Hepatocyte (in vitro differentiated cells): ENCODE data around the gene WDR26.
"Not testable (repeated sequence)": the region's sequence is repeated elsewhere in the genome, so short reads cannot be mapped to it uniquely, and the experiment has no call there.

Experiments
- EZH2 ChIP-seq: fragments of 200-600 bp; sonication (generic); IDR thresholded peaks from 2 replicates; pipeline ENCODE4 v1.6.1; 2016; ENCODE audit warnings: antibody characterized with exemption, mild to moderate bottlenecking, borderline replicate concordance
- EZH2phosphoT487 ChIP-seq: fragments of 200-600 bp; sonication (generic); IDR thresholded peaks from one replicate; pipeline ENCODE4 v1.6.1; 2018; ENCODE audit warnings: antibody characterized with exemption, mild to moderate bottlenecking, low read depth, moderate library complexity; ENCODE audit not compliant: unreplicated experiment, severe bottlenecking
- TF ChIP-seq, protein P1 (sequence below): fragments of 200-600 bp; sonication (generic); IDR thresholded peaks from 2 replicates; pipeline ENCODE4 v1.5.1; 2016; ENCODE audit warnings: antibody characterized with exemption, mild to moderate bottlenecking; ENCODE audit not compliant: poor library complexity

DNA sequence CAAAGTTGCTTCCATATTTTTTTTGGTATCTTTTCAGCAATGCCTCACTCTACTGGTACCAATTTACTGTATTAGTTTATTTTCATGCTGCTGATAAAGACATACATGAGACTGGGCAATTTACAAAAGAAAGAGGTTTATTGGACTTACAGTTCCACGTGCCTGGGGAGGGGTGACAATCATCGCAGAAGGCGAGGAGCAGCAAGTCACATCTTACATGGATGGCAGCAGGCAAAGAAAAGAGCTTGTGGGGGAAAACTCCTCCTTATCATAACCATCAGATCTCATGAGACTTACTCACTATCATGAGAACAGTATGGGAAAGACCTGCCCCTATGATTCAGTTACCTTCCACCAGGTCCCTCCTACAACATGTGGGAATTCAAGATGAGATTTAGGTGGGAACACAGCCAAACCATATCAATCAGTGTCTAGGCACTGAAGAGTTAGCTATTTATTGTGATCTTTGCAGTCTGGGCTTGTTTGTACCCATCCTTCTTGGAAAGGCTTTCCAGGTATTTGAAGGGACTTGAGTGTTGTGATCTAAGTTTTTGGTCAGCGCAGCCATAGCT lies 46.4 kb upstream of the WDR26 start:
- TF ChIP-seq, protein P1, sequence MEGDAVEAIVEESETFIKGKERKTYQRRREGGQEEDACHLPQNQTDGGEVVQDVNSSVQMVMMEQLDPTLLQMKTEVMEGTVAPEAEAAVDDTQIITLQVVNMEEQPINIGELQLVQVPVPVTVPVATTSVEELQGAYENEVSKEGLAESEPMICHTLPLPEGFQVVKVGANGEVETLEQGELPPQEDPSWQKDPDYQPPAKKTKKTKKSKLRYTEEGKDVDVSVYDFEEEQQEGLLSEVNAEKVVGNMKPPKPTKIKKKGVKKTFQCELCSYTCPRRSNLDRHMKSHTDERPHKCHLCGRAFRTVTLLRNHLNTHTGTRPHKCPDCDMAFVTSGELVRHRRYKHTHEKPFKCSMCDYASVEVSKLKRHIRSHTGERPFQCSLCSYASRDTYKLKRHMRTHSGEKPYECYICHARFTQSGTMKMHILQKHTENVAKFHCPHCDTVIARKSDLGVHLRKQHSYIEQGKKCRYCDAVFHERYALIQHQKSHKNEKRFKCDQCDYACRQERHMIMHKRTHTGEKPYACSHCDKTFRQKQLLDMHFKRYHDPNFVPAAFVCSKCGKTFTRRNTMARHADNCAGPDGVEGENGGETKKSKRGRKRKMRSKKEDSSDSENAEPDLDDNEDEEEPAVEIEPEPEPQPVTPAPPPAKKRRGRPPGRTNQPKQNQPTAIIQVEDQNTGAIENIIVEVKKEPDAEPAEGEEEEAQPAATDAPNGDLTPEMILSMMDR, result not testable (repeated sequence)
- TF ChIP-seq EZH2phosphoT487, EZH2: not testable (repeated sequence)
